Lower leg skin (tissue), 4 donors: ENCODE measurements around the gene ZNF532. TPM values are rescaled to one million over a fixed set of nuclear protein-coding genes. Genes with fewer than 3 reads are reported as not detected.
"Not testable (repeated sequence)": the region's sequence is repeated elsewhere in the genome, so short reads cannot be mapped to it uniquely, and the experiment has no call there.

ENCODE experiments used
- DNase-seq, 2 donors: peaks; one replicate each; pipeline ENCODE4 v3.0.0-alpha.2; 2019; ENCODE audit warnings: low spot score in 2 of 2
- H3K4me3 ChIP-seq: fragments of 200-600 bp; sonication (generic); 2 replicates; pipeline ENCODE4 v1.5.1; 2017; ENCODE audit warnings: mild to moderate bottlenecking, low read depth; ENCODE audit not compliant: poor library complexity, severe bottlenecking
- POLR2A ChIP-seq, 2 donors: fragments of 450-650 bp; IDR thresholded peaks; one replicate each; pipeline ENCODE4 v1.6.1; 2016 to 2017; ENCODE audit warnings: antibody characterized with exemption in 2 of 2, mild to moderate bottlenecking in 1 of 2, moderate library complexity in 1 of 2
- WGBS, 2 donors: methylation state at CpG; one replicate each; pipeline ENCODE4 v1.1.5; 2018; 5-methylcytosine and 5-hydroxymethylcytosine counted together
- intact Hi-C: fragments of 100-400 bp; cut with DNase I; formaldehyde crosslinking; loops from one replicate; pipeline ENCODE4 v1.15.0; 2023; ENCODE audit warnings: low total_unique reads
- total RNA-seq, 4 donors: library from RNA; depleted of rRNA; stranded (reverse); fragments of >200 nt; gene quantifications; one replicate each; pipeline ENCODE4 v1.1.0, GENCODE V29; 2016
- TF ChIP-seq, protein P1 (sequence below), 3 donors: fragments of 450-650 bp; IDR thresholded peaks; one replicate each; pipeline ENCODE4 v1.5.1; 2016; ENCODE audit warnings: antibody characterized with exemption in 3 of 3, mild to moderate bottlenecking in 3 of 3, moderate library complexity in 2 of 3

The ZNF532 gene, protein sequence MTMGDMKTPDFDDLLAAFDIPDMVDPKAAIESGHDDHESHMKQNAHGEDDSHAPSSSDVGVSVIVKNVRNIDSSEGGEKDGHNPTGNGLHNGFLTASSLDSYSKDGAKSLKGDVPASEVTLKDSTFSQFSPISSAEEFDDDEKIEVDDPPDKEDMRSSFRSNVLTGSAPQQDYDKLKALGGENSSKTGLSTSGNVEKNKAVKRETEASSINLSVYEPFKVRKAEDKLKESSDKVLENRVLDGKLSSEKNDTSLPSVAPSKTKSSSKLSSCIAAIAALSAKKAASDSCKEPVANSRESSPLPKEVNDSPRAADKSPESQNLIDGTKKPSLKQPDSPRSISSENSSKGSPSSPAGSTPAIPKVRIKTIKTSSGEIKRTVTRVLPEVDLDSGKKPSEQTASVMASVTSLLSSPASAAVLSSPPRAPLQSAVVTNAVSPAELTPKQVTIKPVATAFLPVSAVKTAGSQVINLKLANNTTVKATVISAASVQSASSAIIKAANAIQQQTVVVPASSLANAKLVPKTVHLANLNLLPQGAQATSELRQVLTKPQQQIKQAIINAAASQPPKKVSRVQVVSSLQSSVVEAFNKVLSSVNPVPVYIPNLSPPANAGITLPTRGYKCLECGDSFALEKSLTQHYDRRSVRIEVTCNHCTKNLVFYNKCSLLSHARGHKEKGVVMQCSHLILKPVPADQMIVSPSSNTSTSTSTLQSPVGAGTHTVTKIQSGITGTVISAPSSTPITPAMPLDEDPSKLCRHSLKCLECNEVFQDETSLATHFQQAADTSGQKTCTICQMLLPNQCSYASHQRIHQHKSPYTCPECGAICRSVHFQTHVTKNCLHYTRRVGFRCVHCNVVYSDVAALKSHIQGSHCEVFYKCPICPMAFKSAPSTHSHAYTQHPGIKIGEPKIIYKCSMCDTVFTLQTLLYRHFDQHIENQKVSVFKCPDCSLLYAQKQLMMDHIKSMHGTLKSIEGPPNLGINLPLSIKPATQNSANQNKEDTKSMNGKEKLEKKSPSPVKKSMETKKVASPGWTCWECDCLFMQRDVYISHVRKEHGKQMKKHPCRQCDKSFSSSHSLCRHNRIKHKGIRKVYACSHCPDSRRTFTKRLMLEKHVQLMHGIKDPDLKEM (N-terminal part only)
- total RNA-seq, result 10 to 100 TPM; 11.1 to 40.1 (median 29.8) TPM

DNA sequence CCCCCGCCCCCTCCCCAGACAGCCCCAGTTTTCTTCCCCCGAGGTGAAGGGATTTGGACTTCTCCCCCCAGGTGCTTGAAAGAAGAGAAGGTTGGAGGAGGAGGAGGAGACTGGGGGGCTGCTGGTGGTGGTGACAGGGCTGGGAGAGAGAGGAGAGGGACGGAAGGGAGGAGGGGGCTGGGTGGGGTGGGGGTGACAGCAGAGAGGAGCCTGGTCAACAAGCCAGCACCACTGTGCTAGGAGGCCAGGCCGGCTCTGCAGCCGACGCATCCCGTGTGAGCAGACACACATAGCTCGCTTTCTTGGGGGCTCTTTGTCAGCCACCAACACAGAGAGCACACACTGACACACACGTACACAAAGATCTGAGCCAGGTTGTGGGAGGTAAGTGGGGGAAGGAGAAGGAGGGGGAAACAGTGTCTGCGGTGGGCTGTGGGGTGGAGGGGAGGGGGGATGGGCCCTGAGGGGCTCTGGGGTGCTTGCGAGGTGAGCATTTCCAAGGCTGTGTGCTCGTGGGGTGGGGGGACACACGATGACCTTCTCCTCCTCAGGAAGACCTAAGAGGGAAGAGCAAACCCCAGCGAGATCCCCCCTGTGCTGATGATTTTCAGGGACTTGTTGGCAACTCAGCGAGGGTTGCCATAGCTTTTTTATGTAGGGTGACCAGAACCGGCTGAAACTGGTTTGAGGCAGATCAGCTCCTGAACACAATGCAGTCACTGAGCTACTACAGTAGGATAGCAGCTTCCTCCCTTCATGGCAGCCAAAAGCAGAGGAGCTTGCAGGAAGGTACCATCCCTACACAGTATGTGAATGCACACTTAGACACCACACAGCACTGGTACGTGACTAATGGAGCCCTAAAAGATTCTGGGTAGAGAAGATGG, at the start of gene ZNF532:
ZNF532 (plus strand) TSS at position 732 of the 887 bp plus-strand sequence. CDS start 53,411 bp downstream, outside the sequence.
- intact Hi-C loops, result no loop called here
- no peak for TF ChIP-seq POLR2A (IDR thresholded peaks at IDR 0.05)
- TF ChIP-seq, protein P1, sequence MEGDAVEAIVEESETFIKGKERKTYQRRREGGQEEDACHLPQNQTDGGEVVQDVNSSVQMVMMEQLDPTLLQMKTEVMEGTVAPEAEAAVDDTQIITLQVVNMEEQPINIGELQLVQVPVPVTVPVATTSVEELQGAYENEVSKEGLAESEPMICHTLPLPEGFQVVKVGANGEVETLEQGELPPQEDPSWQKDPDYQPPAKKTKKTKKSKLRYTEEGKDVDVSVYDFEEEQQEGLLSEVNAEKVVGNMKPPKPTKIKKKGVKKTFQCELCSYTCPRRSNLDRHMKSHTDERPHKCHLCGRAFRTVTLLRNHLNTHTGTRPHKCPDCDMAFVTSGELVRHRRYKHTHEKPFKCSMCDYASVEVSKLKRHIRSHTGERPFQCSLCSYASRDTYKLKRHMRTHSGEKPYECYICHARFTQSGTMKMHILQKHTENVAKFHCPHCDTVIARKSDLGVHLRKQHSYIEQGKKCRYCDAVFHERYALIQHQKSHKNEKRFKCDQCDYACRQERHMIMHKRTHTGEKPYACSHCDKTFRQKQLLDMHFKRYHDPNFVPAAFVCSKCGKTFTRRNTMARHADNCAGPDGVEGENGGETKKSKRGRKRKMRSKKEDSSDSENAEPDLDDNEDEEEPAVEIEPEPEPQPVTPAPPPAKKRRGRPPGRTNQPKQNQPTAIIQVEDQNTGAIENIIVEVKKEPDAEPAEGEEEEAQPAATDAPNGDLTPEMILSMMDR (IDR thresholded peaks at IDR 0.05), result no peak
- DNase-seq, result no peak
- H3K4me3 ChIP-seq, result peak within 1 kb of the TSS; percentile 17
- 37 to 42% methylated on average over 15 to 17 of the region's 17 CpGs for WGBS, 2 donors

DNA sequence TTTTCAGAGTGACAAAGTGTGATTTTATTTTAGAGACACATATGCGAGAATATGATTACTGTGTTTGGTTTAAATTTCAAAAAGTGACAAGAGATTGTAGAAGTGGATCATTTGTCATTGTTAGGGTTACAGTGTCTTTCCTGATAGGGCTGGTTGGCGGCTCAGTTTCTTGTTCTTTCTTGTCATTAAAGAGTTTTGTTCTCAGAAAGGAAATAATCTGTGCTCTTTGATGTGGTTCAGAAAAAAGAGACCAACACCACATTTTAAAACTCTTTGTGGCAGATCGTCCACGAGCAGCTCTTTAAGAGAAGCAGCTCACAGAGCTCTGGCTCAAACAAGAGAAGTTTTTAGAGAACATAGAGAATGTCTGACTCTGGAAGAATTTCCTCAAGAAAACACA, 45.6 kb upstream of the ZNF532 start:
- 41 to 50% methylated on average over 4 of the region's 4 CpGs for WGBS, 2 donors
- H3K4me3 ChIP-seq, result no peak overlapping the region
- intact Hi-C loops, result no loop called here
- no peak for DNase-seq
- TF ChIP-seq POLR2A (IDR thresholded peaks at IDR 0.05), result no peak
- TF ChIP-seq, protein P1 (IDR thresholded peaks at IDR 0.05), result no peak

DNA sequence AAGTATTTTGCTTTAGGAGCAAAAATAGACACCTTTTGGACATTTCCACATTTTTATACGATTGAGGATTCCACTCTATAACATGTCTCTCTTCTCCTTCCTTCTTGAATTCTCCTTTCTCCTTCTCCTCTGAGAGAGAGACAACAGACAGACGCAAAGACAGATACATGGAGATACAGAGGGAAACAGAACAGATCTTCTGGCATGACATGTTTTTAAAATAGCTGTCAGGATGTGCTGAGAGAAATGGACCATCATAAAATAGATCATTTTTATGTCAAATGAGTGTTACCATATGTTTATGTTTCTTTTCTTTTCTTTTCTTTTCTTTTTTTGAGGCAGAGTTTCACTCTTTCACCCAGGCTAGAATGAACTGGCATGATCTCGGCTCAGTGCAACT, 44.4 kb upstream of the ZNF532 start:
- DNase-seq, result no peak
- intact Hi-C loops, result no loop called here
- TF ChIP-seq, protein P1 (IDR thresholded peaks at IDR 0.05), result no peak
- TF ChIP-seq POLR2A (IDR thresholded peaks at IDR 0.05), result no peak
- WGBS, 2 donors, result 88 to 91% methylated on average over 3 of the region's 3 CpGs
- H3K4me3 ChIP-seq, result no peak overlapping the region

DNA sequence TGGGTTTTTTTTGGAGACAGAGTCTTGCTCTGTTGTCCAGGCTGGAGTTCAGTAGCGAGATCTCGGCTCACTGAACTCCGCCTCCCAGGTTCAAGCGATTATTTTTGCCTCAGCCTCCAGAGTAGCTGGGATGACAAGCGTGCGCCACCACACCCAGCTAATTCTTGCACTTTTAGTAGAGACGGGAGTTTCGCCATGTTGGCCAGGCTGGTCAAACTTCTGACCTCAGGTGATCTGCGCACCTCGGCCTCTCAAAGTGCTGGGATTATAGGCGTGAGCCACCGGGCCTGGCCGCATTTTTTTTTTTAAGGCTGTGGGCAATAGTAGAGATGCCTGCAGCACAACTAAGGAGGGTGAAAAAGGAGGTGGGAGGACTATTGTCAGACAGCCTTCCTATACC, 41.7 kb upstream of the ZNF532 start:
- 93% methylated on average over 13 of the region's 13 CpGs for WGBS, 2 donors
- no peak overlapping the region for H3K4me3 ChIP-seq
- TF ChIP-seq, protein P1 (IDR thresholded peaks at IDR 0.05), result no peak
- no peak for TF ChIP-seq POLR2A (IDR thresholded peaks at IDR 0.05)
- intact Hi-C loops, result no loop called here
- no peak for DNase-seq

DNA sequence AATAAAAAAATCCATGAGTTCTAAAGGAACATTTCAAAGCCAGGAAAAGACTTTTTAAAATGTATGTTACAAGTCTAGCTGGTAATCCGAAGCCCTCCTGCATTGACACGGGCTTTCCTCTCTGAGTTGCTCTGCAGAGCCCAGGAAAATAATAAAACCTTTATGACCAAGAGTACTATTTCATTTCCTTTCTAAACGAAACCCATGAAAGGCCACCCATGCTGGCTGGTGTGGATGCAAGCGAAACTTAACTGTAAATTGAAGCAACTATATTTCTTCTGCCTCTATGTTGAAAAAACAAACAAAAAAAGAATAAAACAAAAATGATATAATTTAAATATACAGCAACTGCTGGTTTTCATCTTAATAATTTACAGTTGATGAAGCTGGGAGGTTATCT, 41.3 kb upstream of the ZNF532 start:
- H3K4me3 ChIP-seq, result no peak overlapping the region
- WGBS, 2 donors, result 83 to 87% methylated on average over 4 of the region's 4 CpGs
- TF ChIP-seq POLR2A (IDR thresholded peaks at IDR 0.05), result no peak
- TF ChIP-seq, protein P1 (IDR thresholded peaks at IDR 0.05), result no peak
- DNase-seq, result no peak
- intact Hi-C loops, result no loop called here

DNA sequence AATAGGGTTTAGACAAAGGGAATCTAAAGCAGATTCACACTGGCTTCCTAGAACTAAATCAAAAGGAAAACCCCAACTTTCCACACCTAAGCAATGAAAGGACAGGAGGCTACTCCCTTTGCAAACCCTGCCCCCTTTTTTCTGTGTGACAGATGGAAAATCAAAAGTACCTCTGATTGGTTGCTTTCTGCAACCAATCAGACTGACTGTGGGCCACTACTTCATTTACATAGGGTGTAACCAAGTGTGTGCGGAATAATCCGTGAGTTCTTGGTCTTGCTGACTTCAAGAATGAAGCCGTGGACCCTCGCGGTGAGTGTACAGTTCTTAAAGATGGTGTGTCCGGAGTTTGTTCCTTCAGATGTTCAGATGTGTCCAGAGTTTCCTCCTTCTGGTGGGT, 37.8 kb upstream of the ZNF532 start:
- intact Hi-C loops, DNase-seq, H3K4me3 ChIP-seq: not testable (repeated sequence)
- WGBS, 2 donors, result 81 to 97% methylated on average over 6 of the region's 6 CpGs
